ENCODE measurements around the gene GPLD1.

Gene GPLD1

DNA sequence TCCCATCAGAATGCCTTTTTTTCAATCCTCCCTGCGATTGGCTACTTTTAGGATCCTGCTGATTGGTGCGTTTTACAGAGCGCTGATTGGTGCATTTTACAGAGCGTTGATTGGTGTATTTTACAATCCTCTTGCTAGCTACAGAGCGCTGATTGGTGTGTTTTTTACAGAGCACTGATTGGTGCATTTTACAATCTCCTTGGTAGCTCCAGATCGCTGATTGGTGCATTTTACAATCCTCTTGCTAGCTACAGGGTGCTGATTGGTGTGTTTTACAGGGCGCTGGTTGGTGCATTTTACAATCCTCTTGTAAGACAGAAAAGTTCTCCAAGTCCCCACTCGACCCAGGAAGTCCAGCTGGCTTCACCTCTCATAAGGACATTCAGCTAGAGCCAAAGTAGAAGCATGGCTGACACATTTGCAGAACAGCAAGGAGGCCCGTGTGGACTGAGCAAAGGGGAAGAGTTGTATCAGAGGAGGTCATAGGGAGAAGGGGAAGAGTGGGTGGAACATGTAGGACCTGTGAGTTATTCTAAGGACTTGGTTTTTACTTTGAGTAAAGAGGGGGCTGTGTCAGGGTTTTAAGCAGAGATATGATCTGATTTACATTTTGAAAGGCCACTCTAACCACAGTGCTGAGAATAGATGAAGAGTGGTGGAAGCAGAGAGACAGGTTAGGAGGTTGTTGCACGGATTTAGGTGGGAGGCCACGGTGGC lies 8.0 kb upstream of the GPLD1 start:
- DNase-seq: peak in 1 of 2 donors; percentile 16

DNA sequence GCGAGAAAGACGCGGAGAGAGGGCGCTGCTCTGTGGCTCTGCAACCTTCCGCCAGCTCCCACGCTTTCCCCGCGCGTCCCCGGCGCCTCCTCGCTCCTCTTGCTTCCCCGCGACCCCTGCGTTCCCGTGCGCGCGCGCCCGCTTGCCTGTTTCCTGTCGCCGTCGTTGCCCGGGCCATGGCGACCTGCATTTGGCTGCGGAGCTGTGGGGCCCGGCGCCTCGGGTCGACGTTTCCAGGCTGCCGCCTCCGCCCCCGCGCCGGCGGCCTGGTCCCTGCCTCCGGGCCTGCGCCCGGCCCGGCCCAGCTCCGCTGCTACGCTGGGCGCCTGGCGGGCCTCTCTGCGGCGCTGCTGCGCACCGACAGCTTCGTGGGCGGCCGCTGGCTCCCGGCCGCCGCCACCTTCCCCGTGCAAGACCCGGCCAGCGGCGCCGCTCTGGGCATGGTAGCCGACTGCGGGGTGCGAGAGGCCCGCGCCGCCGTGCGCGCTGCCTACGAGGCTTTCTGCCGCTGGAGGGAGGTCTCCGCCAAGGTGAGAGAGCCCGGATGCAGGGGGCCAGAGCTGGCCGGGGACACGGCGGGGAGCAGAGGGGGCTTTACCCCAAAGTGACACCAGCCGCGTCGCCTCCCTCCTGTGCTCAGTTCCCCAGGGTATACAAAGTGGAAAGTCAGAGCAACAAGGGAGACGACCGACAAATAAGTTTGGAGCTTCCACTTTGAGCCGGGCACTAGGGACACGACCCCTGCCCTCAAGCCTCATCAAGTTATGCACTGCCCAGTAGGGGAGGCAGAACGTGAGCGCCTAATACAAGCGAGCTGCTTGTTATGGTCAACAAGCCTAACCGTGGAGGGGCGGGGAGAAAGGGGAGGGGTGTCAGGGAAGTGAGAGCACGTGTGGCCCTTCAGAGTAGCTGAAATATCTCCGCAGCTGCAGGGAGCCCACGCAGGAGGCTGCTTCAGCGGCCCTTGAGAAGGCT lies 5.7 kb upstream of the GPLD1 start, which contains the start of gene ALDH5A1:
Gene ALDH5A1, plus strand, starts transcription at position 149 of the 975 bp plus-strand sequence. Its CDS starts 28 bp downstream, at position 177.
- DNase-seq: peak; percentile 43 to 49

GRCh38 chr6:24493945-24494820 lies 4.8 kb upstream of the GPLD1 start:
- no peak for DNase-seq

DNA sequence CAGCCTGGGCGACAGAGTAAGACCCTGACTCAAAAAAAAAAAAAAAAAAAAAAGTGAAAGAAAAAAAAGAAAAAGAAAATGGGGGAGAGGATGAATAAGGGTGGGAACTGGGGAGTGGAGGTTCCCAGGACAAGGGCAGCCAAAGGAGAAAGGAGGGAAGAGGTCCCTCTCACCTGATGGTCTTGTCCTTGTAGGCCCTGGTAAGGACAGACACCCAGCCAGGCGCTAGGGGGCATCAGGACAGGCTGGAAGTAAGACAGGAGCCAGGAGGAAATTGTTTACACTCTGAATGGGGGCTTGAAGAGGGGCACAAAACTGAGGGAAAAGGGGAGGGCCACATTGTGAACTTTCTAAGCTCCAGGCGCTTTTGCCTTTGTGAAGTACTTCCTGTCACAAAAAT lies 3.1 kb upstream of the GPLD1 start:
- DNase-seq: no peak

DNA sequence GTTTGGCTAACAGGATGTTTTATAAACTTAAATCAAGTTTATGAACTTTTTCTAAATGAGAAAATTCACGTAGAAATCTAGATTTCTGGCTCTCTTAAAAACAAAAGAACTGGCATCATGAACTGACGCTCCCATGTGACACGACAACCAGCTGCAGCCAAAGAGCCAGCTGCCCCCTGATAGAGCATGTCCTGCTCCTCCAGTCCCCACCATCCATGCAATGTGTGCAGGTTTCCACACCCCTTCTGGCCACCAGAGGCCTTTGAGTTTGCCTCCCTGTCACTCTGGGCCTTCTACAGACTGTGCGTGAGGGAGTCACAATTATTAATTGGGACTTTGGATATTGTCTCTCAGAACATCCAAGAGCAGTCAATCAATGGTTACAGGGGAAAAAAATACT lies 1.6 kb upstream of the GPLD1 start:
- no peak for DNase-seq

DNA sequence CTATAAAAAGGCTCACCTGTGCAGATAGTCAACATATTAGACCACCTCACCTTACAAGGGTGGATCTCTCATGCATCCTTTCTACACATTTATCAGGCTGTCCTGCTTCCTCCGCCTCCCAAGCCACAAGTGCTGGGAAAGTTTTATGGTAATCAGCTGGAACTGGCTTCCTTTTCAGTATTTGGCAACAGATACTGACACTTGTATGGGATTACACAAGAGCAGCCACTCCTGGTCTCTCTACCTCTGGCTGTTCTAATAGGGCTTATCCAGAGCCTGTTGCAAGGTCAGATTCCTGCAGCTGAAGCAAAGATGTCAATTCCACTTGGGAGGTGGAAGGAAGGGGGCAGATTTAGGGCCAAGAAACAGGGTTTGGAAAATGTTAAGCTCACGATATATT lies 503 bp upstream of the GPLD1 start:
- DNase-seq: peak; percentile 34 to 64

DNA sequence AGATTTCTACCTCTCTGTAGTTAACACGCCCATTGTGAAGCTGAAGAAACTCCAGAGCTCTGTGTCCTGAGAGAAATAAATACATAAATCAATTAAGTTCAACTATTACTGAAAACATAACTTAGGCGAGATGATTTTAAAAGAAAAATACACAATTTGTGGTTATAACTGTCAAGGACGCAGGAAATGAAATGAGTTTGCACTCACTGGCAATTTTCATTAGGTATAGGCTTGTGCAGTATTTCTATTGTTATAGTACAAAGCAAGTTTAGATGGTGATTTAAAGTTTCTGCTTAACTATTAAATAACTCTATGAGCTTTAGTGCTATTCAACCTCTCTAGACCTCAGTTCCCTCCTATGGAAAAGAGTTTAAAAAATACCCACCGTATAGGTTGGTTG lies 3.3 kb downstream of the GPLD1 start:
- no peak for DNase-seq

GRCh38 chr6:24484657-24485323 lies 4.6 kb downstream of the GPLD1 start:
- DNase-seq: peak; percentile 30 to 37

GRCh38 chr6:24481449-24481848 lies 7.9 kb downstream of the GPLD1 start:
- no peak for DNase-seq

DNA sequence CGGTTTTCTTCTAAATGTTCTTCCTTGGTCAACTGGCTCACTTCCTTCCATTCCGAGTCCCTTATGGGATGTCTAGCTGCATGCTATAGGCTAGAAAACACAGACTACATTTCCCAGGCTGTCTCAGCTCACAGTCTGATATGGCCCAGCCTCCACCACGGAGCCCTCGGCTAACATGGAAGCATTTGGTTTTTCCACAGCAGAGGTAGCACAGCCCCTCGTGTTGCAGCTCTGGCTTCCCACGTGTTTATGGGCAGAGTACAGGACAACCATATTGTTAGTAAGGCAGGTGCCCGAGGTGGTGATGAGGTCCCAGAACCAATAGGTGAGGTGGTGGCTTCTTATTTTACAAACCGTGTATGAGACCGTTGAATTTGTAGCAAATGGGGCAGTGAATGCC lies 8.7 kb downstream of the GPLD1 start:
- no peak for DNase-seq

- no peak for DNase-seq
Observed at GRCh38 chr6:24478903-24479302, 10.5 kb downstream of the GPLD1 start.

DNA sequence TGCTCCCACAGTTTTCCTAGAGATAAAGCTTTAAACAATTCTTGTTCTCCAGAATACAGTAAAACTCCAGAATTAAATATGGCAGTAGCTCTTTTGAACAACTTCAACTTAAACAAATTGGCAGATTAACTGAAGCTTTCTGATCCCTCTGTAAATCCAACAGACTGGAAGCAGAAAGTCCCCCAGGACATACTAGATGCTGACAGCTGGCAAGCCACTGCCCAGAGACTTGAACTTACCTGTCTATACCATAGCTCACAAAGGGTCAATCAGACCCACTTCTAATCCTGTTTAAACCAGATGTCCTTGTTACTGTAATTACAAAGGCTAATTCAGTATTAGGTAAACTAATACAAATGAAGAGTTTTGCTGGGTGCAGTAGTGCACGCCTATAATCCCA lies 12.3 kb downstream of the GPLD1 start:
- DNase-seq: no peak

DNA sequence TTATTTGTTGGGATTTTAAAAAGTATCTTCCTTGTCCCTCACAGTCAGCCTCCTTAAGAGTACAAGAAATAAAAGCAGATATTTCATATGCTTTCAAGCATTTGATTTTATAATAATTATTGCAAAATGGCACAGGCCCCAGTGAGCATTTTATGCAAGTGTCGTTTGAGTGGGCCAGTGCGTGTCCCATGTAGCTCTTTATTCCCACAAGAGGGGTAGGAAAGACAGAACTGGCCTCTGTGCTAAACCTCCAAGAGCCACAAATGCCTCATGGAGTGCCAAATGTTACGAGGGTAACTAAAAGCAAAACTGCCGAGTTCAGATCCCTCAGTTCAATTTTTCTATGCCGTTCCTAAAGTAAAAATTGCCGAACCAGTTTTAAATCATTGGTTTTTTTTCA lies 12.7 kb downstream of the GPLD1 start:
- DNase-seq: no peak

GRCh38 chr6:24472181-24472580 lies 17.2 kb downstream of the GPLD1 start:
- DNase-seq: peak in 1 of 2 donors; percentile 4

GRCh38 chr6:24469811-24470210 lies 19.6 kb downstream of the GPLD1 start:
- DNase-seq: no peak

DNA sequence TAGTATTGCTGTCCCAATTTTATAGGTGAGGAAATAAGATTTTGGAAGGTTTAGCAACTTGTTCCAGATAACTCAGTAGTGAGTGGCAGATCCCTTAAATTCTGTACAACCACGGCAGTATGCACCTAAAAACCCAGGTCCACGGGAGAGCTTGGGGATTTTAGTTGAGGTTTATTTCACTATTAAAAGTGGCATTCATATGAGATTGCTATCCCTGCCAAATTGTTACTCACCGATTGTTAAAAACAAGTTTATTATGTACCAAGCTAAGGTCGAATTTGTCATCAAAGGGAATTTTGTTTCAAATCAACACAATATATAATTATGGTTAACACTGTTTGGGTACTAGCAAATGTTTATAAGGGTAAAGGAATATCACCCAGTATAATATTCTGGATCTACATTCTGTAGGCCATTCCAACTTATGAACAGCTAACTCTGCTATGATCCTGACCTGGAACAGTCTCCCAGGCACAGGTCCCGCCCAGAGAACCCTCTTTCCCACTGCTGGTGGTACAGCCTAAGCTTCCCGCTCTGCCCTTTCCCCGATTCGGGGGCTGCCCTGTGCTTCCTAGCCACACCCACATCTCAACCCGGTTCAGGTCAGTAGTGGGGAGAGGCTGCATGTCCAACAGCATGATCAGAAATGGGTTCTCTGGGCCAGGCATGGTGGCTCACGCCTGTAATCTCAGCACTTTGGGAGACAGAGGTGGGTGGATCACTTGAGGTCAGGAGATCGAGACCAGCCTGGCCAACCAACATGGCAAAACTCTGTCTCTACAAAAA lies 24.9 kb downstream of the GPLD1 start:
- DNase-seq: no peak

DNA sequence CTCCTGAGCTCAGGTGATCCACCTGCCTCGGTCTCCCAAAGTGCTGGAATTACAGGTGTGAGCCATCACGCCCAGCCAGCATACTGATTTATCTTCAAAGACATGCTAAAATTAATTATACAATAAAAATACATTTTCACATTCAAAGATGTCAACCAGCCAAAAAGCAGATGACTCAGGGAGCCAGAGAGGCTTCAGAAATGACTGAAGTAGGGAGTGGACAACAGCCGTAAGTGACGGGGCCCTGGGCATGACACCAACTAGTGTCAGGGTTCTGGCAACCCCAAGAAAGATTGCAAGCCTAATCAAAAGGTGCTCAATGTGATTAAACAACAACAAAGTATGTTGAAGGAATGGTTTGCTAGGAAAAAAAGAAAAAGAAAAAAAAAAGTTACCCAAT lies 28.4 kb downstream of the GPLD1 start:
- no peak for DNase-seq

- no peak for DNase-seq
Observed at GRCh38 chr6:24458941-24459340, 30.4 kb downstream of the GPLD1 start.

- no peak for DNase-seq
Observed at GRCh38 chr6:24458134-24458533, 31.2 kb downstream of the GPLD1 start.

GRCh38 chr6:24455061-24455460 lies 34.3 kb downstream of the GPLD1 start:
- DNase-seq: no peak

DNA sequence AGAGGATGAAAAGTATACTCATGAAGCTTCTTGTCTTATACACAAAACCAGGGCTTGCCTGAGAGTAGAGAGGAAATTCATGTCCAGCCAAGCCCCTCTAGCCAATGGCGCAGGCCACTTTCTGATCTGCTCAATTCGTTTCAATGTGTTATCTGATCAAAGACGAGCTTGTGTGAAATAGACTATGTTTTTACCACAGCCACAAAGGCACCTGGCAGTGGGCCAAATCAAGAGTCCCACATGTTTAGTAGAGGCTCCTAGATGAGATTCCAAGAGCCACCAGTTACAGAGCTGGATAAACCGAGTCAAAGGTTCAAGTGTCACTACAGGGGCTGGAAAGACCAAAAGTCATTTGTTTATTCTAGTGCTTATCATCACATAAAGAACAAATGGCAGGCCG lies 34.9 kb downstream of the GPLD1 start:
- DNase-seq: no peak

- no peak for DNase-seq
Observed at GRCh38 chr6:24453921-24454320, 35.5 kb downstream of the GPLD1 start.

All from inflammatory macrophage treated with lipopolysaccharide for 1 hour (primary cell).